Measurements from ENCODE around the gene IRF4.

IRF4 gene

GRCh38 chr6:394641-395289 lies 3.2 kb downstream of the IRF4 start:
- H3K27ac ChIP-seq (ENCODE audit: low read depth, low read length): no peak overlapping the region
- no peak overlapping the region for H3K4me3 ChIP-seq (ENCODE audit: low read depth, low read length)
- no peaks in the 10 kb centered on the region for H3K36me3 ChIP-seq (ENCODE audit: insufficient read depth, low read length)
- H2AFZ ChIP-seq (ENCODE audit: low read length, unreplicated experiment): no peak overlapping the region
- H3K4me1 ChIP-seq (ENCODE audit: control insufficient read depth, insufficient read depth, low read length, unreplicated experiment): peaks cover 5% of the 10 kb centered on the region
- no peaks in the 10 kb centered on the region for H3K79me2 ChIP-seq (ENCODE audit: control insufficient read depth, insufficient read depth, low read length, unreplicated experiment)
- H3K27me3 ChIP-seq (ENCODE audit: insufficient read depth, low read length): peaks cover 86% of the 10 kb centered on the region

- no peak overlapping the region for H3K27ac ChIP-seq (ENCODE audit: low read depth, low read length)
- no peaks in the 10 kb centered on the region for H3K79me2 ChIP-seq (ENCODE audit: control insufficient read depth, insufficient read depth, low read length, unreplicated experiment)
- no peaks in the 10 kb centered on the region for H3K36me3 ChIP-seq (ENCODE audit: insufficient read depth, low read length)
- no peak overlapping the region for H3K4me3 ChIP-seq (ENCODE audit: low read depth, low read length)
- H2AFZ ChIP-seq (ENCODE audit: low read length, unreplicated experiment): no peak overlapping the region
- peaks cover 5% of the 10 kb centered on the region for H3K4me1 ChIP-seq (ENCODE audit: control insufficient read depth, insufficient read depth, low read length, unreplicated experiment)
- peaks cover 81% of the 10 kb centered on the region for H3K27me3 ChIP-seq (ENCODE audit: insufficient read depth, low read length)
These were observed 4.0 kb downstream of the IRF4 start for GRCh38 chr6:395432-396125.

- no peak overlapping the region for H3K27ac ChIP-seq (ENCODE audit: low read depth, low read length)
- no peaks in the 10 kb centered on the region for H3K36me3 ChIP-seq (ENCODE audit: insufficient read depth, low read length)
- no peak overlapping the region for H3K4me3 ChIP-seq (ENCODE audit: low read depth, low read length)
- H3K27me3 ChIP-seq (ENCODE audit: insufficient read depth, low read length): peaks cover 76% of the 10 kb centered on the region
- H2AFZ ChIP-seq (ENCODE audit: low read length, unreplicated experiment): no peak overlapping the region
- no peaks in the 10 kb centered on the region for H3K79me2 ChIP-seq (ENCODE audit: control insufficient read depth, insufficient read depth, low read length, unreplicated experiment)
- H3K4me1 ChIP-seq (ENCODE audit: control insufficient read depth, insufficient read depth, low read length, unreplicated experiment): peaks cover 5% of the 10 kb centered on the region
These were observed 4.6 kb downstream of the IRF4 start for GRCh38 chr6:396126-396520.

- Histone ChIP-seq H3K27ac (ENCODE audit: low read depth, low read length) (no peak overlapping the region), H3K4me3 (ENCODE audit: low read depth, low read length) (no peak overlapping the region), H3K27me3 (ENCODE audit: insufficient read depth, low read length) (peaks cover 68% of the 10 kb centered on the region), H3K36me3 (ENCODE audit: insufficient read depth, low read length) (no peaks in the 10 kb centered on the region), H3K4me1 (ENCODE audit: control insufficient read depth, insufficient read depth, low read length, unreplicated experiment) (peaks cover 5% of the 10 kb centered on the region), H2AFZ (ENCODE audit: low read length, unreplicated experiment) (no peak overlapping the region), H3K79me2 (ENCODE audit: control insufficient read depth, insufficient read depth, low read length, unreplicated experiment) (no peaks in the 10 kb centered on the region)
These were observed 5.5 kb downstream of the IRF4 start for GRCh38 chr6:397056-397455.

- Histone ChIP-seq H3K79me2 (ENCODE audit: control insufficient read depth, insufficient read depth, low read length, unreplicated experiment) (no peaks in the 10 kb centered on the region), H3K4me1 (ENCODE audit: control insufficient read depth, insufficient read depth, low read length, unreplicated experiment) (peaks cover 3% of the 10 kb centered on the region), H2AFZ (ENCODE audit: low read length, unreplicated experiment) (no peak overlapping the region), H3K4me3 (ENCODE audit: low read depth, low read length) (no peak overlapping the region), H3K27ac (ENCODE audit: low read depth, low read length) (no peak overlapping the region), H3K27me3 (ENCODE audit: insufficient read depth, low read length) (peaks cover 62% of the 10 kb centered on the region), H3K36me3 (ENCODE audit: insufficient read depth, low read length) (no peaks in the 10 kb centered on the region)
These were observed 6.1 kb downstream of the IRF4 start for GRCh38 chr6:397604-398003.

- Histone ChIP-seq H3K27me3 (ENCODE audit: insufficient read depth, low read length) (peaks cover 58% of the 10 kb centered on the region), H3K36me3 (ENCODE audit: insufficient read depth, low read length) (no peaks in the 10 kb centered on the region), H2AFZ (ENCODE audit: low read length, unreplicated experiment) (no peak overlapping the region), H3K4me1 (ENCODE audit: control insufficient read depth, insufficient read depth, low read length, unreplicated experiment) (no peaks in the 10 kb centered on the region), H3K27ac (ENCODE audit: low read depth, low read length) (no peak overlapping the region), H3K4me3 (ENCODE audit: low read depth, low read length) (no peak overlapping the region), H3K79me2 (ENCODE audit: control insufficient read depth, insufficient read depth, low read length, unreplicated experiment) (no peaks in the 10 kb centered on the region)
These were observed 6.5 kb downstream of the IRF4 start for GRCh38 chr6:398065-398464.

- H3K27ac ChIP-seq (ENCODE audit: low read depth, low read length): no peak overlapping the region
- peaks cover 56% of the 10 kb centered on the region for H3K27me3 ChIP-seq (ENCODE audit: insufficient read depth, low read length)
- H3K36me3 ChIP-seq (ENCODE audit: insufficient read depth, low read length): no peaks in the 10 kb centered on the region
- no peaks in the 10 kb centered on the region for H3K79me2 ChIP-seq (ENCODE audit: control insufficient read depth, insufficient read depth, low read length, unreplicated experiment)
- no peak overlapping the region for H2AFZ ChIP-seq (ENCODE audit: low read length, unreplicated experiment)
- no peaks in the 10 kb centered on the region for H3K4me1 ChIP-seq (ENCODE audit: control insufficient read depth, insufficient read depth, low read length, unreplicated experiment)
- H3K4me3 ChIP-seq (ENCODE audit: low read depth, low read length): no peak overlapping the region
These were observed 7.1 kb downstream of the IRF4 start for GRCh38 chr6:398558-399078.

- no peaks in the 10 kb centered on the region for H3K36me3 ChIP-seq (ENCODE audit: insufficient read depth, low read length)
- no peak overlapping the region for H3K4me3 ChIP-seq (ENCODE audit: low read depth, low read length)
- H2AFZ ChIP-seq (ENCODE audit: low read length, unreplicated experiment): no peak overlapping the region
- H3K27ac ChIP-seq (ENCODE audit: low read depth, low read length): no peak overlapping the region
- H3K4me1 ChIP-seq (ENCODE audit: control insufficient read depth, insufficient read depth, low read length, unreplicated experiment): no peaks in the 10 kb centered on the region
- no peaks in the 10 kb centered on the region for H3K79me2 ChIP-seq (ENCODE audit: control insufficient read depth, insufficient read depth, low read length, unreplicated experiment)
- H3K27me3 ChIP-seq (ENCODE audit: insufficient read depth, low read length): peaks cover 49% of the 10 kb centered on the region
These were observed 8.4 kb downstream of the IRF4 start for GRCh38 chr6:399785-400534.

- Histone ChIP-seq H3K79me2 (ENCODE audit: control insufficient read depth, insufficient read depth, low read length, unreplicated experiment) (no peaks in the 10 kb centered on the region), H3K4me1 (ENCODE audit: control insufficient read depth, insufficient read depth, low read length, unreplicated experiment) (no peaks in the 10 kb centered on the region), H3K27me3 (ENCODE audit: insufficient read depth, low read length) (peaks cover 53% of the 10 kb centered on the region), H2AFZ (ENCODE audit: low read length, unreplicated experiment) (no peak overlapping the region), H3K36me3 (ENCODE audit: insufficient read depth, low read length) (no peaks in the 10 kb centered on the region), H3K27ac (ENCODE audit: low read depth, low read length) (no peak overlapping the region), H3K4me3 (ENCODE audit: low read depth, low read length) (no peak overlapping the region)
These were observed 9.3 kb downstream of the IRF4 start for GRCh38 chr6:400815-401214.

- H3K4me1 ChIP-seq (ENCODE audit: control insufficient read depth, insufficient read depth, low read length, unreplicated experiment): no peaks in the 10 kb centered on the region
- no peak overlapping the region for H2AFZ ChIP-seq (ENCODE audit: low read length, unreplicated experiment)
- no peaks in the 10 kb centered on the region for H3K36me3 ChIP-seq (ENCODE audit: insufficient read depth, low read length)
- no peak overlapping the region for H3K27ac ChIP-seq (ENCODE audit: low read depth, low read length)
- H3K27me3 ChIP-seq (ENCODE audit: insufficient read depth, low read length): peaks cover 50% of the 10 kb centered on the region
- no peak overlapping the region for H3K4me3 ChIP-seq (ENCODE audit: low read depth, low read length)
- no peaks in the 10 kb centered on the region for H3K79me2 ChIP-seq (ENCODE audit: control insufficient read depth, insufficient read depth, low read length, unreplicated experiment)
These were observed 9.9 kb downstream of the IRF4 start for GRCh38 chr6:401239-401993.

Measured in ACC112 (cell line).